CD4-positive, alpha-beta T cell treated with Interleukin-4 for 1 hour (primary cell): ENCODE data around the gene ZNF581.

Experiments
- DNase-seq, 2 donors: peaks; one replicate each; pipeline ENCODE4 v3.0.0-alpha.2; 2020 to 2022

Gene ZNF581

DNA sequence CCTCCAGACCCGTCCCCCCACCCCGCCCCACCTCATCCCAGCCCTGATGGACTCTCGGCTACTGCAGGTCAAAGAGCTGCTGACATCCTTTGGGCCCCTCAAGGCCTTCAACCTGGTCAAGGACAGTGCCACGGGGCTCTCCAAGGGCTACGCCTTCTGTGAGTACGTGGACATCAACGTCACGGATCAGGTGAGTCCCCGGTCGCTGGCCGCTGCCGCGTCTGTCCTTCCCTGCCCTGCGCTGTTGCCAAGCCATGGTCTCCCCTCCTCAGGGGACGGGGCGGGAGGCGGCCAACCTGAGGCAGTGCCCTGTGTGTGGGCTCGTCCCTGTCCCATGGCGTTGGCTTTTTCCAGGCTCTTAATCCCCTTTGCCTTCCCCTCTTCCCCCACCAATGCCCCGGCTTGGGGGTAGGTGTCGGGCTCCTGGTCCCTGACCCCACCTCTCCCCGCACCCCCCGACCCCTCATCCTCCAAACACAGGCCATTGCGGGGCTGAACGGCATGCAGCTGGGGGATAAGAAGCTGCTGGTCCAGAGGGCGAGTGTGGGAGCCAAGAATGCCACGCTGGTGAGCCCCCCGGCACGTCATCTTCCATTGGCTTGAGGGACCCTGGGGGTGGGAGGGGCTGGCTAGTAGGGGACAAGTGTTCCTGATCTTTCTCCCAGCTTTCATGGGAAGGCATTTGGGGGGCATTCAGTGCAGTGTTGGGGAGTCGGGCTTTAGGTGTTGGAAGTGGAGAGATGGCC is 25.3 kb downstream of the ZNF581 start:
- no peak for DNase-seq

GRCh38 chr19:55669418-55670279 is 26.2 kb downstream of the ZNF581 start:
- DNase-seq, result no peak

DNA sequence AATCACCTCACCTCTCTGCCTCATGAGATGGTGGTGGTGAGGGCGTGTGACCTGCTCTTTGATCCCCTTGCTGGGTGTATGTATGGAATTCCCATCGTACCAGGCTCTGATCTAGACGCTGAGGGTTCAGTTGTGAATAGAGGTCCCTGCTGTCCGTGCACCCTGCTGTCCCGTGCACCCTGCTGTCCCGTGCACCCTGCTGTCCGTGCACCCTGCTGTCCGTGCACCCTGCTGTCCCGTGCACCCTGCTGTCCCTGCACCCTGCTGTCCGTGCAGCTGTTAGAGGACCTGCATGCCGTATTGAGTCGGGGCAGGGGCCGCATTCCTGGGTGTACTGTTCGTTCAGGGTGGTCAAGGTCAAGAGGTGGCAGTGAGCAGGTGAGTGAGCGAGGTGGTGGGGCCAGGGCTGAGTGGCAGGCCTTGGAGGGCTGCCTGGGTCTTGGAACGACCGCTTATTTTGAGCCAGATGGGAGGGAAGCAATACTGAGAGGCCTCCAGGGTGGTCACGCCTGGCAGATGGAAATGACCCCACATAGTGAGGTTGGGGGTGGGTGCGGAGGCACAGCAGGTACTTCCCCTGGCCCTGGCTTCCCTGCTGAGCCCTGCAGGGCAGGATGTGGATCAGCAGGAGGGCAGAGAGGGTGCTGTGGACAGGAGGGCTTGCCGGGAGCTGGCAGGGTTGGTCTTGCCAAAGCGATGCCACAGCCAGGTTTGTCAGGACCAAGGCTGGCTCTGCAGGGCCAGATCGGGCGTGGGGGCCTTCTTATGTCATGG is 27.0 kb downstream of the ZNF581 start:
- no peak for DNase-seq

GRCh38 chr19:55671054-55671378 is 27.6 kb downstream of the ZNF581 start:
- DNase-seq, result no peak

GRCh38 chr19:55672418-55672817 is 29.0 kb downstream of the ZNF581 start:
- no peak for DNase-seq

DNA sequence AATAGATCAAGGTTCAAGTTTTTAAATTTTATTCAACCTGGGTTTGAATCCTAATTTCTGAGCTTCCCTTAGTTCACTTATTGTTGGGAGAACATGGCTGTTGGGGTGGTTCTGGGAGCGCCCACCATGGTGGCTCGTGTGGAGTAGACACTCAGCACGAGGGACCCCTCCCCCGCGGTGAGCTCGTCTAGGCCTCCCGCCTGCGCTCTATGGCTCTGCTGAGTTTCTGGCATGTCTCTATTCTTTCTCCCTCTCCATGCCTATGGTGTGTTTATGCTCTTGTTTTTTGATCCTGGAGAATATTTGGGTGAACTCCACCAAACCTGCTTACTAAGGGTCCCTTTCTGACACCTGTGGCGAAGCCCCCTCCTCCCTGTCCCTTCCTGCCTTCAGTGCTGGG is 30.0 kb downstream of the ZNF581 start:
- no peak for DNase-seq

- no peak for DNase-seq
Measured at GRCh38 chr19:55673889-55674288, 30.4 kb downstream of the ZNF581 start.

GRCh38 chr19:55674459-55674840 is 31.0 kb downstream of the ZNF581 start:
- no peak for DNase-seq

GRCh38 chr19:55674841-55675660 is 31.6 kb downstream of the ZNF581 start, which contains the start of gene EPN1:
Gene EPN1, plus strand, starts transcription at chr19:55675226. Its CDS starts 3,402 bp downstream, at chr19:55678628.
- peak; percentile 97 to 98 for DNase-seq

- DNase-seq, result no peak
Measured at GRCh38 chr19:55675661-55676354, 32.4 kb downstream of the ZNF581 start.

- DNase-seq, result no peak
Measured at GRCh38 chr19:55676383-55676782, 32.9 kb downstream of the ZNF581 start.

- DNase-seq, result no peak
Measured at GRCh38 chr19:55676889-55677505, 33.5 kb downstream of the ZNF581 start.

DNA sequence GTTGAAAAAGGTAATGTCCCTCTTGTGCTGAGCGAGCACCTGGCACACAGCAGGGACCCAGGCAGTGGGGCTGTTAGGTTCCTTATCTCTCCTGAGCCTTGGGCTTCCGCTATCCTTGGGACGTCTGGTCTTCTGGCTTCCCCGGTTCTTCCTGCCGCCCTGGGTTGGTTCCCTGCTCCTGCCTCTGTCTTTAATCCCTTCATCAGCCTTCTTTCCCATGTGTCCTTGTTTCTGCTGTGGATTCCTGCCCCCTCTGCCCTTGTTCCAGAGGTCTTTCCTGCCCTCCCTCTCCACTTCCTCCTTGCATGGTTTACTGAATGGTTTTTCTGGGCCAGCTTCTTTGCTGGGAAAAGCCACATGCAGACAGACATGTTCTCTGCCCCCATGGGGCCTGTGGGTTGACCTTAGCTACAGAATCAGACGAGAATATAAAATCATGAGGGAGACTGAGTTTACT is 34.2 kb downstream of the ZNF581 start:
- no peak for DNase-seq

DNA sequence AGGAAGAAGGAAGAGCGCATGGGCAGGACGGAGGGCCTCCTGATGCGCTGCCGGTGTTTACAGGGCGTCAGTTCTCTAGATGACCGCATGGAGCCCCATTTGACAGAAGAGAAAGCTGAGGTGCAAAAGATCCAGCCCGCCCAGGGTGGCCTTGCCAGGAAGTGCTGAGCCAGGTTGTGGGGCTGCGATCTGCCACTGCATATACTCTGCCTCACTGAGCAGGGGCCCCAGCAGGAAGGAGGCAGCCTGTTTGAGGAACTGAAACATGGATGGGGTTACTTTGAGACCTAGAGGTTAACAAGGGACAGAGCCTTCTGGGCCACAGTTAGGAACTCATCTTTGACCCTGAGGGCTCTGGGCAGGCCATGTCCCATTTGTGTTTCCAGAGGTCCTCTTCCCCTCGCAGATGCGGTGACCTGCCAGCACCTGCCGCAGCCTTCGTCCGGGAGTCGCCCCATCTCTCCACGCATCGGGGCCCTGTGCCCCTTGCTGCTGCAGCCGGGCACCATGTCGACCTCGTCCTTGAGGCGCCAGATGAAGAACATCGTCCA is 34.7 kb downstream of the ZNF581 start:
- DNase-seq, result peak; percentile 26 to 84

- no peak for DNase-seq
Measured at GRCh38 chr19:55679343-55680257, 36.2 kb downstream of the ZNF581 start.

- no peak for DNase-seq
Measured at GRCh38 chr19:55680339-55681130, 37.1 kb downstream of the ZNF581 start.

GRCh38 chr19:55681131-55682092 is 38.0 kb downstream of the ZNF581 start:
- no peak for DNase-seq
